Transverse colon (tissue), 3 donors: ENCODE results near the gene ULK4.
"Not testable (repeated sequence)": the region's sequence is repeated elsewhere in the genome, so short reads cannot be mapped to it uniquely, and the experiment has no call there.

Experiments
- CTCF ChIP-seq, 5 experiments: fragments of 200-600 bp in 3 of 5; fragments of 450-650 bp in 2 of 5; sonication (generic) in 3 of 5; IDR thresholded peaks; 1 replicate in 2 of 5; 2 replicates in 3 of 5; pipeline ENCODE4 v1.5.1; 2016 to 2017; ENCODE audit warnings: antibody characterized with exemption in 5 of 5, inconsistent platforms in 3 of 5, mild to moderate bottlenecking in 2 of 5, moderate library complexity in 1 of 5
- EP300 ChIP-seq: sonication (generic); formaldehyde crosslinking; IDR thresholded peaks from one replicate; pipeline ENCODE4 v1.6.1; 2017; ENCODE audit warnings: antibody characterized with exemption, low read depth
- POLR2A ChIP-seq: fragments of 450-650 bp; IDR thresholded peaks from one replicate; pipeline ENCODE4 v1.6.1; 2016; ENCODE audit warnings: antibody characterized with exemption, mild to moderate bottlenecking, moderate library complexity

GRCh38 chr3:41695806-41696205, 266.1 kb downstream of the ULK4 start:
- not testable (repeated sequence) for TF ChIP-seq POLR2A, EP300
- TF ChIP-seq CTCF (IDR thresholded peaks at IDR 0.05), result peak in 2 of 5 experiments; percentile 5 to 11
